B cell (primary cell): ENCODE data around the gene ITGB1. TPM values are rescaled to one million over a fixed set of nuclear protein-coding genes. Genes with fewer than 3 reads are reported as not detected.

Source experiments
- ATAC-seq: fragments of 200-7000 bp; cut with Tn5 transposase; one replicate; pipeline ENCODE4 v1.10.0; 2021; ENCODE audit warnings: low read depth, mild to moderate bottlenecking, moderate number of reproducible peaks, moderate library complexity
- CTCF ChIA-PET: fragments of 350-600 bp; sonication (Branson Sonifier 250); formaldehyde crosslinking; loops from one replicate; lab custom pipeline; 2021; ENCODE audit warnings: antibody characterized with exemption, inconsistent platforms; lab: Charles Lee
- POLR2A ChIA-PET: fragments of 350-600 bp; sonication (Branson Sonifier 250); formaldehyde crosslinking; loops from one replicate; lab custom pipeline; 2021; ENCODE audit warnings: antibody characterized with exemption; lab: Charles Lee
- DNase-seq: peaks from one replicate; pipeline ENCODE4 v3.0.0; 2013
- H2AFZ ChIP-seq: 2 replicates; pipeline ENCODE4 v1.6.1; 2012; ENCODE audit warnings: mild to moderate bottlenecking, low read depth, low read length; ENCODE audit not compliant: insufficient read depth, poor library complexity, severe bottlenecking
- H3K27ac ChIP-seq, 2 donors: 1 replicate in 1 of 2; 2 replicates in 1 of 2; pipeline ENCODE4 v1.5.1; 2012 to 2013; ENCODE audit warnings: low read length in 2 of 2, mild to moderate bottlenecking in 2 of 2, moderate library complexity in 1 of 2
- H3K27me3 ChIP-seq, 4 experiments: fragments of 200-600 bp in 1 of 4; sonication (generic) in 1 of 4; replicated peaks in 1 of 4; 1 replicate in 2 of 4; 2 replicates in 2 of 4; pipeline versions ENCODE4 v1.6.1 to v1.7.0; 2013 to 2016; ENCODE audit warnings: low read length in 3 of 4, mild to moderate bottlenecking in 2 of 4, mixed read lengths in 1 of 4, moderate library complexity in 1 of 4; ENCODE audit not compliant: insufficient read depth in 4 of 4, control insufficient read depth in 3 of 4; ENCODE audit errors: control extremely low read depth in 1 of 4
- H3K36me3 ChIP-seq, 2 experiments: replicated peaks in 1 of 2; 1 replicate in 1 of 2; 2 replicates in 1 of 2; pipeline versions ENCODE4 v1.6.1 to v1.7.1; 2013; ENCODE audit warnings: low read length in 1 of 2; ENCODE audit not compliant: insufficient read depth in 2 of 2, control insufficient read depth in 1 of 2; ENCODE audit errors: control extremely low read depth in 1 of 2, extremely low read depth in 1 of 2
- H3K4me1 ChIP-seq, 2 donors: fragments of 200-600 bp in 1 of 2; sonication (generic) in 1 of 2; 1 replicate in 1 of 2; 2 replicates in 1 of 2; pipeline versions ENCODE4 v1.5.1 to v1.6.1; 2013 to 2017; ENCODE audit warnings: low read length in 2 of 2; ENCODE audit not compliant: control insufficient read depth in 2 of 2, insufficient read depth in 2 of 2
- H3K4me2 ChIP-seq: replicated peaks from 2 replicates; pipeline ENCODE3; 2012; ENCODE audit warnings: mild to moderate bottlenecking, low read depth, low read length; ENCODE audit not compliant: poor library complexity, severe bottlenecking
- H3K4me3 ChIP-seq, 5 experiments: fragments of 200-600 bp in 1 of 5; sonication (generic) in 1 of 5; 1 replicate in 3 of 5; 2 replicates in 2 of 5; pipeline versions ENCODE4 v1.5.1 to v1.7.0; 2011 to 2016; ENCODE audit warnings: low read length in 4 of 5, mild to moderate bottlenecking in 4 of 5, low read depth in 2 of 5, control low read depth in 1 of 5, moderate library complexity in 1 of 5; ENCODE audit not compliant: insufficient read depth in 1 of 5; ENCODE audit errors: control extremely low read depth in 1 of 5, extremely low read depth in 1 of 5
- H3K79me2 ChIP-seq: fragments of 200-600 bp; sonication (generic); one replicate; pipeline ENCODE4 v1.6.0; 2016; ENCODE audit warnings: low read length; ENCODE audit not compliant: control insufficient read depth, insufficient read depth
- H3K9ac ChIP-seq: fragments of 200-600 bp; sonication (generic); 2 replicates; pipeline ENCODE4 v1.6.1; 2017; ENCODE audit warnings: mild to moderate bottlenecking, low read length, moderate library complexity
- H3K9me3 ChIP-seq, 3 donors: one replicate each; pipeline versions ENCODE4 v1.6.1 to v1.7.1; 2013; ENCODE audit warnings: low read length in 2 of 3; ENCODE audit not compliant: control insufficient read depth in 2 of 3, insufficient read depth in 1 of 3; ENCODE audit errors: control extremely low read depth in 1 of 3
- H4K20me1 ChIP-seq: 2 replicates; pipeline ENCODE4 v1.6.0; 2012; ENCODE audit warnings: mild to moderate bottlenecking, low read length; ENCODE audit not compliant: insufficient read depth, control insufficient read depth, poor library complexity, severe bottlenecking
- H3K27ac Mint-ChIP-seq: one replicate; pipeline ENCODE4 v1.8.0; 2021; ENCODE audit warnings: mixed read lengths
- H3K27me3 Mint-ChIP-seq: one replicate; pipeline ENCODE4 v1.8.0; 2021; ENCODE audit warnings: mixed read lengths
- H3K4me1 Mint-ChIP-seq: one replicate; pipeline ENCODE4 v1.8.0; 2021; ENCODE audit warnings: mixed read lengths
- H3K4me3 Mint-ChIP-seq: one replicate; pipeline ENCODE4 v1.8.0; 2021; ENCODE audit warnings: mixed read lengths
- H3K9me3 Mint-ChIP-seq: one replicate; pipeline ENCODE4 v1.8.0; 2022; ENCODE audit warnings: mixed read lengths; ENCODE audit not compliant: insufficient read depth
- CTCF ChIP-seq: fragments of 200-600 bp; IDR thresholded peaks from one replicate; pipeline ENCODE4 v1.8.0; 2022; ENCODE audit warnings: antibody characterized with exemption, mild to moderate bottlenecking
- EZH2 ChIP-seq: IDR thresholded peaks from 2 replicates; pipeline ENCODE4 v1.6.1; 2012; ENCODE audit warnings: borderline replicate concordance, low read depth, mild to moderate bottlenecking, moderate library complexity, low read length; ENCODE audit not compliant: insufficient read depth, poor library complexity, severe bottlenecking
- WGBS: methylation state at CpG from one replicate; pipeline ENCODE4 v1.1.5; 2013; ENCODE audit warnings: missing lambda C conversion rate; ENCODE audit not compliant: insufficient coverage; 5-methylcytosine and 5-hydroxymethylcytosine counted together
- intact Hi-C: fragments of 100-400 bp; cut with micrococcal nuclease; formaldehyde crosslinking; loops from one replicate; pipeline ENCODE4 v1.10.0; 2022
- polyA plus RNA-seq: library from polyadenylated mRNA; depleted of rRNA; stranded (reverse); fragments of >200 nt; gene quantifications from 2 replicates; pipeline ENCODE4 v1.2.3, GENCODE V29; 2012
- total RNA-seq, 2 donors: library from RNA; stranded (reverse); fragments of 120-200 nt in 1 of 2; gene quantifications; 1 replicate in 1 of 2; 2 replicates in 1 of 2; pipeline versions ENCODE4 v1.2.3 to v1.2.4, GENCODE V29; 2013 to 2022

The ITGB1 gene
- total and polyA plus RNA-seq, 2 donors (not counting 1 experiment from before 2014, with no cell fraction given) = 30.8 to 128 TPM

- H4K20me1 ChIP-seq = no peaks in the 10 kb centered on the region
- H3K4me2 ChIP-seq = no peak overlapping the region
- H3K27me3 Mint-ChIP-seq = no peaks in the 10 kb centered on the region
- 60% methylated on average over 1 of the region's 3 CpGs for WGBS
- no peaks in the 10 kb centered on the region for H3K4me1 ChIP-seq
- H3K27me3 ChIP-seq = no peaks in the 10 kb centered on the region
- H3K4me3 ChIP-seq = no peak overlapping the region
- H3K27ac Mint-ChIP-seq = no peak overlapping the region
- TF ChIP-seq CTCF (no peak), EZH2 (no peak)
- no peak for DNase-seq
- H3K4me1 Mint-ChIP-seq = no peaks in the 10 kb centered on the region
- H3K9me3 Mint-ChIP-seq = no peaks in the 10 kb centered on the region
- POLR2A ChIA-PET = no interaction called here
- H3K9me3 ChIP-seq = no peaks in the 10 kb centered on the region
- intact Hi-C loops = no loop called here
- no peak overlapping the region for H3K9ac ChIP-seq
- H3K36me3 ChIP-seq = peaks cover 0 to 6% of the 10 kb centered on the region in 2 experiments
- no peak overlapping the region for H2AFZ ChIP-seq
- CTCF ChIA-PET = no interaction called here
- no peak overlapping the region for H3K27ac ChIP-seq
- no peak overlapping the region for H3K4me3 Mint-ChIP-seq
- H3K79me2 ChIP-seq = no peaks in the 10 kb centered on the region
- no peak for ATAC-seq
These were observed 64.6 kb downstream of the ITGB1 start for GRCh38 chr10:32893434-32893833.

- Mint-ChIP-seq H3K9me3 (no peaks in the 10 kb centered on the region), H3K27ac (no peak overlapping the region), H3K4me1 (no peaks in the 10 kb centered on the region), H3K4me3 (no peak overlapping the region), H3K27me3 (no peaks in the 10 kb centered on the region)
- Histone ChIP-seq H4K20me1 (no peaks in the 10 kb centered on the region), H3K9me3 (no peaks in the 10 kb centered on the region), H3K4me1 (no peaks in the 10 kb centered on the region), H2AFZ (no peak overlapping the region), H3K9ac (no peak overlapping the region), H3K27me3 (no peaks in the 10 kb centered on the region), H3K36me3 (no peaks in the 10 kb centered on the region), H3K4me3 (no peak overlapping the region), H3K27ac (no peak overlapping the region), H3K4me2 (no peak overlapping the region), H3K79me2 (no peaks in the 10 kb centered on the region)
- CTCF ChIA-PET = no interaction called here
- TF ChIP-seq EZH2 = no peak
- TF ChIP-seq CTCF = no peak
- WGBS = 93% methylated on average over 4 of the region's 8 CpGs
- POLR2A ChIA-PET = no interaction called here
- no peak for ATAC-seq
- DNase-seq = no peak
- intact Hi-C loops = no loop called here
These were observed 66.8 kb downstream of the ITGB1 start for GRCh38 chr10:32891261-32891660.
